ENCODE measurements around the gene GPR78. TPM values are rescaled to one million over a fixed set of nuclear protein-coding genes. Genes with fewer than 3 reads are reported as not detected.

The GPR78 gene
- total RNA-seq, 2 experiments from 2014 or later, result not detected

GRCh38 chr4:8597319-8597718, 17.1 kb downstream of the GPR78 start:
- intact Hi-C loops (cut with DNase I, micrococcal nuclease), result loop anchor here (5.0 to 10.0 kb wide), 2 partner anchors 353 to 420 kb away; no protein-coding TSS in a partner anchor

GRCh38 chr4:8597791-8598190, 17.6 kb downstream of the GPR78 start:
- intact Hi-C loops (cut with DNase I, micrococcal nuclease), result loop anchor here (5.0 to 10.0 kb wide), 2 partner anchors 353 to 420 kb away; no protein-coding TSS in a partner anchor
- no peaks in the 10 kb centered on the region for H3K36me3 Mint-ChIP-seq (ENCODE audit: low read depth)
- Histone ChIP-seq H3K9me3 (ENCODE audit: control insufficient read depth in 1 of 2, insufficient read depth in 1 of 2, low read length in 2 of 2) (peaks cover 0 to 25% of the 10 kb centered on the region in 2 experiments), H3K27me3 (ENCODE audit: control insufficient read depth in 1 of 2, insufficient read depth in 2 of 2, low read length in 2 of 2) (peaks cover 14 to 17% of the 10 kb centered on the region in 2 experiments), H3K4me3 (ENCODE audit: low read length) (no peak overlapping the region), H3K27ac (ENCODE audit: low read depth in 1 of 2, low read length in 2 of 2) (no peak overlapping the region), H3K36me3 (ENCODE audit: insufficient read depth, low read length) (no peaks in the 10 kb centered on the region), H3K4me1 (ENCODE audit: insufficient read depth, low read length) (no peaks in the 10 kb centered on the region)
- ATAC-seq (ENCODE audit: poor library complexity), result no peak
- TF ChIP-seq CTCF (IDR thresholded peaks at IDR 0.05), result no peak
- no peaks in the 10 kb centered on the region for H3K4me1 Mint-ChIP-seq (ENCODE audit: low read depth)
- POLR2A ChIA-PET, result no interaction called here
- CTCF ChIA-PET, result no interaction called here
- no peak for DNase-seq
- no peak overlapping the region for H3K4me3 Mint-ChIP-seq
- peaks cover 18% of the 10 kb centered on the region for H3K27me3 Mint-ChIP-seq
- no peak overlapping the region for H3K27ac Mint-ChIP-seq
- no peaks in the 10 kb centered on the region for H3K9me3 Mint-ChIP-seq

More at GRCh38 chr4:8597319-8597718, 17.1 kb downstream of the GPR78 start:
- Mint-ChIP-seq H3K27me3 (peaks cover 18% of the 10 kb centered on the region), H3K9me3 (no peaks in the 10 kb centered on the region), H3K4me3 (no peak overlapping the region), H3K4me1 (ENCODE audit: low read depth) (no peaks in the 10 kb centered on the region), H3K36me3 (ENCODE audit: low read depth) (no peaks in the 10 kb centered on the region), H3K27ac (no peak overlapping the region)
- Histone ChIP-seq H3K9me3 (ENCODE audit: control insufficient read depth in 1 of 2, insufficient read depth in 1 of 2, low read length in 2 of 2) (peaks cover 0 to 25% of the 10 kb centered on the region in 2 experiments), H3K36me3 (ENCODE audit: insufficient read depth, low read length) (no peaks in the 10 kb centered on the region), H3K4me1 (ENCODE audit: insufficient read depth, low read length) (no peaks in the 10 kb centered on the region), H3K27me3 (ENCODE audit: control insufficient read depth in 1 of 2, insufficient read depth in 2 of 2, low read length in 2 of 2) (peaks cover 14 to 20% of the 10 kb centered on the region in 2 experiments), H3K27ac (ENCODE audit: low read depth in 1 of 2, low read length in 2 of 2) (no peak overlapping the region), H3K4me3 (ENCODE audit: low read length) (no peak overlapping the region)
- DNase-seq (no peak), ATAC-seq (ENCODE audit: poor library complexity) (no peak)
- CTCF ChIA-PET, result no interaction called here
- no peak for TF ChIP-seq CTCF (IDR thresholded peaks at IDR 0.05)
- POLR2A ChIA-PET, result no interaction called here

GRCh38 chr4:8598391-8599090, 18.3 kb downstream of the GPR78 start:
- H3K27me3 Mint-ChIP-seq, result peaks cover 17% of the 10 kb centered on the region
- intact Hi-C loops (cut with DNase I, micrococcal nuclease), result loop anchor here (5.0 to 10.0 kb wide), 2 partner anchors 354 to 421 kb away; no protein-coding TSS in a partner anchor

More at GRCh38 chr4:8598391-8599090, 18.3 kb downstream of the GPR78 start:
- no peak overlapping the region for H3K27ac Mint-ChIP-seq
- TF ChIP-seq CTCF (IDR thresholded peaks at IDR 0.05), result no peak
- Histone ChIP-seq H3K36me3 (ENCODE audit: insufficient read depth, low read length) (no peaks in the 10 kb centered on the region), H3K4me3 (ENCODE audit: low read length) (no peak overlapping the region), H3K9me3 (ENCODE audit: control insufficient read depth in 1 of 2, insufficient read depth in 1 of 2, low read length in 2 of 2) (peaks cover 0 to 21% of the 10 kb centered on the region in 2 experiments), H3K27ac (ENCODE audit: low read depth in 1 of 2, low read length in 2 of 2) (no peak overlapping the region), H3K4me1 (ENCODE audit: insufficient read depth, low read length) (no peaks in the 10 kb centered on the region), H3K27me3 (ENCODE audit: control insufficient read depth in 1 of 2, insufficient read depth in 2 of 2, low read length in 2 of 2) (peaks cover 7 to 9% of the 10 kb centered on the region in 2 experiments)
- ATAC-seq (ENCODE audit: poor library complexity), result no peak
- no peaks in the 10 kb centered on the region for H3K4me1 Mint-ChIP-seq (ENCODE audit: low read depth)
- no peak overlapping the region for H3K4me3 Mint-ChIP-seq
- no peak for DNase-seq
- ChIA-PET CTCF (no interaction called here), POLR2A (no interaction called here)
- H3K9me3 Mint-ChIP-seq, result no peaks in the 10 kb centered on the region
- H3K36me3 Mint-ChIP-seq (ENCODE audit: low read depth), result no peaks in the 10 kb centered on the region

All from CD4-positive, alpha-beta T cell (primary cell).